Pancreas (tissue), 10 donors: Measurements from ENCODE around the gene PDSS1. TPM values are rescaled to one million over a fixed set of nuclear protein-coding genes. Genes with fewer than 3 reads are reported as not detected.

ENCODE experiments used
- ATAC-seq, 4 donors: fragments of 200-7000 bp; cut with Tn5 transposase; one replicate each; pipeline versions ENCODE4 v1.8.0 to v1.9.1; 2020; ENCODE audit warnings: mild to moderate bottlenecking in 4 of 4, moderate library complexity in 4 of 4
- DNase-seq, 6 donors: peaks; one replicate each; pipeline ENCODE4 v3.0.0-alpha.2; 2020
- FAIRE-seq: peaks from 2 replicates; lab custom pipeline; 2012; peaks lifted over from hg19 to GRCh38; lab: Jason Lieb, UNC
- H3K27ac ChIP-seq, 4 donors: fragments of 200-600 bp; sonication (generic); 1 replicate in 3 of 4; 2 replicates in 1 of 4; pipeline versions ENCODE4 v1.5.0 to v1.8.0; 2020
- H3K27me3 ChIP-seq, 4 donors: fragments of 200-600 bp; one replicate each; pipeline ENCODE4 v1.8.0; 2021
- H3K36me3 ChIP-seq, 3 donors: fragments of 200-600 bp; sonication (generic) in 1 of 3; one replicate each; pipeline versions ENCODE4 v1.5.0 to v1.8.0; 2020 to 2021
- H3K4me1 ChIP-seq, 3 donors: fragments of 200-600 bp; one replicate each; pipeline ENCODE4 v1.8.0; 2021
- H3K4me3 ChIP-seq, 4 donors: fragments of 200-600 bp; sonication (generic) in 2 of 4; one replicate each; pipeline versions ENCODE4 v1.5.0 to v1.8.0; 2020 to 2021
- H3K9me3 ChIP-seq, 4 donors: fragments of 200-600 bp; one replicate each; pipeline ENCODE4 v1.8.0; 2021
- WGBS, 2 donors: extraction: QIAGEN DNeasy Blood & Tissue Kit; methylation state at CpG; one replicate each; pipeline ENCODE4 v1.1.7; 2013; 5-methylcytosine and 5-hydroxymethylcytosine counted together
- intact Hi-C, 3 donors: fragments of 100-400 bp; cut with DNase I; formaldehyde crosslinking; loops; one replicate each; pipeline versions ENCODE4 v1.11.1 to v1.14.2; 2022
- polyA plus RNA-seq, 2 donors: library from polyadenylated mRNA; stranded (reverse); fragments of 200-250 nt; gene quantifications; one replicate each; pipeline ENCODE4 v1.2.3, GENCODE V29; 2013
- total RNA-seq, 6 donors: library from RNA; stranded (reverse); fragmentation: NEBNext Ultra II Directional in 4 of 6; extraction: Animal tissue kit (Norgen Biotek cat#: 25700) in 4 of 6; gene quantifications; one replicate each; pipeline versions ENCODE4 v1.2.1 to v1.2.4, GENCODE V29; 2021 to 2023
- TF ChIP-seq, protein P1 (sequence below), 4 donors: fragments of 200-600 bp; sonication (generic) in 3 of 4; IDR thresholded peaks; one replicate each; pipeline versions ENCODE4 v1.5.0 to v1.8.0; 2021; ENCODE audit warnings: antibody characterized with exemption in 4 of 4
- donor health status: healthy with polysubstance abuse.
- donor health status: DM: no; HTN: no; CAD: no; lungs with moderate emphysema.
- donor health status: DM: no; HTN: no; CAD: no.
- donor health status: control.
- donor health status: control.
- donor health status: Bipolar disorder and iron deficiency.
- donor health status: DM: yes; HTN: yes; CAD: no.
- donor health status: DM: no; HTN: no; CAD: no.
- donor health status: DM: no; HTN: no; CAD: no.
- donor health status: DM: yes; HTN: yes; CAD: no.

The PDSS1 gene
- total and polyA plus RNA-seq, 8 donors, result 0.69 to 3.1 (median 1.8) TPM

DNA sequence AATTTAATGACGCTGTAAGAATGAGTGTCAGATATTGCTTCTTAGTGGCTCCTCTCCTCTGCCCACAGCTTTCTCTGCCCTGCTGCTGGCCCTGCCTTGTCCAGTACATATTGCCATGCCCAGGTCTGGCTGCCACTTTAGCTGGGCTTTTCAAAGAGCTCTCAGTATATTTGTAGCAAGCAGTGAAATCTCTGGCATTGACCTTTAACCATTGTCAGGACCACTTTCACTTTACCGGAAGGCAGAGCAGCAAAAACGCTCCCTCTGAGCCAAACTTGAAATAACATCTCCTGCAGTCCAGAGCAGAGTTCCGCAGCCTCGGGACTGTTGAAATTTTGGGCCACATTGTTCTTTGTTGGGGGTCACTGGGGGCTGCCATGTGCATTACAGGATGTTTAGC, 13.8 kb downstream of the PDSS1 start:
- no peaks in the 10 kb centered on the region for H3K27me3 ChIP-seq
- TF ChIP-seq, protein P1, sequence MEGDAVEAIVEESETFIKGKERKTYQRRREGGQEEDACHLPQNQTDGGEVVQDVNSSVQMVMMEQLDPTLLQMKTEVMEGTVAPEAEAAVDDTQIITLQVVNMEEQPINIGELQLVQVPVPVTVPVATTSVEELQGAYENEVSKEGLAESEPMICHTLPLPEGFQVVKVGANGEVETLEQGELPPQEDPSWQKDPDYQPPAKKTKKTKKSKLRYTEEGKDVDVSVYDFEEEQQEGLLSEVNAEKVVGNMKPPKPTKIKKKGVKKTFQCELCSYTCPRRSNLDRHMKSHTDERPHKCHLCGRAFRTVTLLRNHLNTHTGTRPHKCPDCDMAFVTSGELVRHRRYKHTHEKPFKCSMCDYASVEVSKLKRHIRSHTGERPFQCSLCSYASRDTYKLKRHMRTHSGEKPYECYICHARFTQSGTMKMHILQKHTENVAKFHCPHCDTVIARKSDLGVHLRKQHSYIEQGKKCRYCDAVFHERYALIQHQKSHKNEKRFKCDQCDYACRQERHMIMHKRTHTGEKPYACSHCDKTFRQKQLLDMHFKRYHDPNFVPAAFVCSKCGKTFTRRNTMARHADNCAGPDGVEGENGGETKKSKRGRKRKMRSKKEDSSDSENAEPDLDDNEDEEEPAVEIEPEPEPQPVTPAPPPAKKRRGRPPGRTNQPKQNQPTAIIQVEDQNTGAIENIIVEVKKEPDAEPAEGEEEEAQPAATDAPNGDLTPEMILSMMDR (IDR thresholded peaks at IDR 0.05), result no peak
- WGBS, 2 donors, result 89 to 94% methylated on average over 5 of the region's 5 CpGs

DNA sequence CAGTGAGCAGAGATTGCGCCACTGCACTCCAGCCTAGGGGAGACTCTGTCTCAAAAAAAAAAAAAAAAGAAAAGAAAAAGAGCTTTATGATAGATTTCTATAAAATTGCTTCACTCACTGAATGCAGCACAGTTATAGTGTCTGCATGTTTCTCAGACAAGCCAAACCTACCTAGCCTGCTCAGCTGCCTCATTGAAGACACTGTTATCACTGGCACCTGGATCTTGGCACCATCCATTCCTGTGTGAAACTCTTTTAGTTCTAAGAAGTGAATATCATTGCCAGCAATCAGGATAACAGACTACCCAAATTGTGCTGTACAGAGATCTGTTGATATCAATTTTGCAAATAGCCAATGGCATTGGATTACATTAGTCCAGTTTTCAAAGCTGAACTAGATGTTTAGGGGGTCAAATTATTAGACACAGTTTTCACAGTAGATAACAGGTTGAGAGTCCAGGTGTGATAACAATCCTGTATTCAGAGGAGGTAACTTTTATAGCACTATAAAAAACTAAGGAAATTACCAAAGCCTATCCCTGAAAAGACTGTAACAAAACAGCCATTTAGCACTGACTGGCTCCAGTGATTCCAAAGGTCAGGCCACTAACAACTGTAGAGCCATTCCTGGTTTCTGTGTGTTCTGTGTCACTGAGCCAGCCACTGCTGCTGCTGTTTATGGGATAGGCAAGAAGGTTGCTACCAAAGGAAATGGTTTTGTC, 17.1 kb downstream of the PDSS1 start:
- Histone ChIP-seq H3K9me3 (no peaks in the 10 kb centered on the region), H3K27ac (no peak overlapping the region), H3K4me3 (no peak overlapping the region), H3K36me3 (no peaks in the 10 kb centered on the region), H3K4me1 (no peaks in the 10 kb centered on the region), H3K27me3 (no peaks in the 10 kb centered on the region)
- DNase-seq (no peak), ATAC-seq (peak in 2 of 4 donors; percentile 32 to 47), FAIRE-seq (no peak)
- intact Hi-C loops, result no loop called here
- TF ChIP-seq, protein P1 (IDR thresholded peaks at IDR 0.05), result no peak
- 100% methylated on average over 1 of the region's 1 CpG for WGBS, 2 donors

More for the DNA sequence above, 13.8 kb downstream of the PDSS1 start:
- H3K27ac ChIP-seq, result no peak overlapping the region
- H3K36me3 ChIP-seq, result no peaks in the 10 kb centered on the region
- intact Hi-C loops, result no loop called here
- no peaks in the 10 kb centered on the region for H3K4me1 ChIP-seq
- FAIRE-seq, result no peak
- DNase-seq, result no peak
- no peak for ATAC-seq
- H3K9me3 ChIP-seq, result no peaks in the 10 kb centered on the region
- H3K4me3 ChIP-seq, result no peak overlapping the region

DNA sequence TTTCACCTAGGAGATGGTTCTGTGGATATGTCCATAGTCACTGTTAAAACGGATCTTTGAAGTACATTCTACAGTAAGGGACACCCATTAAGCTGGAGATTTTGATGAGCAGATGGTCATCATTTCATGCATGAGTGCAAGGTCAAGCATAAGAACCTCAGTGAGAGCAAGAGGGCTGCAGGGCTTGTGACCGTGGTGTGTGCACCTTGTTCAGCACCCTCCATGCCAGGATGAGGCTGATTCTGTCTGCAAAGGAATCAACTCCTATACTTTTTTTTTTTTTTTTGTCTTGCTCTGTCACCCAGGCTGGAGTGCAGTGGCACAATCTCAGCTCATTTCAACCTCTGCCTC, 17.6 kb downstream of the PDSS1 start:
- TF ChIP-seq, protein P1 (IDR thresholded peaks at IDR 0.05), result no peak

DNA sequence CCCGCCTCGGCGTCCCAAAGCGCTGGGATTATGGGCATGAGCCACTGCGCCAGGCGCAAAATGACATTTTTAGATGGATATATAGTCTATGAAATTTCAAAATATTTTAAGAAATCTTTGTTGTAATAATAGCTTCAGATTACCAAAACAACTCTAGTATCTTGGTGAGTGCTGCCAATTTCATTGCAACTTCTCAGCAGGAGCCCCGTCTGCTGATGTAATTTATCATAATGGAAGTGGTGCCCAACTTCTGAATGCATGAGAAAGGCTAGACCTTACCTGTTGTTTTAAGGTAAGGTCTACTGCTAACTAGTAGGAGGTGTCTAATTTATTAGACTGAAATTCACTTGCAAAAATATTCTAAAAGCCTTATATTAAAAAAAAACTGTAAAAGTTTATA, 20.0 kb downstream of the PDSS1 start:
- 92 to 97% methylated on average over 7 of the region's 7 CpGs for WGBS, 2 donors

More for the DNA sequence above, 17.6 kb downstream of the PDSS1 start:
- no peak overlapping the region for H3K4me3 ChIP-seq
- 83 to 88% methylated on average over 2 of the region's 2 CpGs for WGBS, 2 donors
- no peak overlapping the region for H3K27ac ChIP-seq
- ATAC-seq (peak in 2 of 4 donors; percentile 30 to 52), FAIRE-seq (no peak), DNase-seq (no peak)
- intact Hi-C loops, result no loop called here
- no peaks in the 10 kb centered on the region for H3K36me3 ChIP-seq
- no peaks in the 10 kb centered on the region for H3K9me3 ChIP-seq
- no peaks in the 10 kb centered on the region for H3K4me1 ChIP-seq
- no peaks in the 10 kb centered on the region for H3K27me3 ChIP-seq

More for the DNA sequence above, 20.0 kb downstream of the PDSS1 start:
- intact Hi-C loops, result no loop called here
- no peaks in the 10 kb centered on the region for H3K9me3 ChIP-seq
- H3K36me3 ChIP-seq, result no peaks in the 10 kb centered on the region
- H3K4me3 ChIP-seq, result no peak overlapping the region
- no peaks in the 10 kb centered on the region for H3K27me3 ChIP-seq
- H3K4me1 ChIP-seq, result no peaks in the 10 kb centered on the region
- TF ChIP-seq, protein P1 (IDR thresholded peaks at IDR 0.05), result no peak
- no peak for ATAC-seq
- H3K27ac ChIP-seq, result no peak overlapping the region
- no peak for FAIRE-seq
- no peak for DNase-seq
